Ovary (tissue), 3 donors: ENCODE results near the gene TRIM28.

Source experiments
- EP300 ChIP-seq: sonication (generic); formaldehyde crosslinking; IDR thresholded peaks from one replicate; pipeline ENCODE4 v1.6.1; 2017; ENCODE audit warnings: antibody characterized with exemption
- POLR2A ChIP-seq: fragments of 450-650 bp; IDR thresholded peaks from one replicate; pipeline ENCODE4 v1.6.1; 2017; ENCODE audit warnings: antibody characterized with exemption, mild to moderate bottlenecking, moderate library complexity
- TF ChIP-seq, protein P1 (sequence below), 3 donors: fragments of 450-650 bp in 2 of 3; fragments of 200-600 bp in 1 of 3; IDR thresholded peaks; one replicate each; pipeline versions ENCODE4 v1.5.1 to v1.8.0; 2016 to 2022; ENCODE audit warnings: antibody characterized with exemption in 3 of 3, mild to moderate bottlenecking in 1 of 3
- donor health status: DM: no; HTN: no; CAD: no.

DNA sequence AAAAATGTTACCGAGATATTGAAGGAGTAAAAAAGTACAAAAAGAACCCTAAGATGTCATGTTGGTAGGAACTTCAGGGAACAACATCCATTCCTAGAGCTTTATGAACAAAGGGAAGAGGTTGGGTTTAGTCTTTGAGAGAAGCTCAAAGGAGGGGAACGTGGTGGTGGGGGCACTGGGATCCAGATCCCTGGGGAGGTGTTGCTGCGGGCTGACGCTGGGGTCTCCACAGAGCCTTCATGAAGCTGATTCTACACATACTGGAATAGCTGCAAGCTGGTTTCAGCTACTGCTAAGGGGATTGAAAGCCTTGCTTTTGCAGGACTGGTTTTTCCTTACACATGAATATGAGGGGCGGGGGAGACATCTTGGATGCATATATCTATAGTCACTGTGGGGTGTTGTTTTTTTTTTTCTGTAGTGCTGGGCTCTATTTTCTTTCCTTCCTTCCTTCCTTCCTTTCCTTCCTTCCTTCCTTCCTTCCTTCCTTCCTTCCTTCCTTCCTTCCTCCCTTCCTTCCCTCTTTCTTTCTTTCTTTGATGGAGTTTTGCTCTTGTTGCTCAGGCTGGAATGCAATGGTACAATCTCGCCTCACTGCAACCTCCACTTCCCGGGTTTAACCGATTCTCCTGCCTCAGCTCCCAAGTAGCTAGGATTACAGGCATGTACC lies 35.7 kb downstream of the TRIM28 start:
- TF ChIP-seq, protein P1, sequence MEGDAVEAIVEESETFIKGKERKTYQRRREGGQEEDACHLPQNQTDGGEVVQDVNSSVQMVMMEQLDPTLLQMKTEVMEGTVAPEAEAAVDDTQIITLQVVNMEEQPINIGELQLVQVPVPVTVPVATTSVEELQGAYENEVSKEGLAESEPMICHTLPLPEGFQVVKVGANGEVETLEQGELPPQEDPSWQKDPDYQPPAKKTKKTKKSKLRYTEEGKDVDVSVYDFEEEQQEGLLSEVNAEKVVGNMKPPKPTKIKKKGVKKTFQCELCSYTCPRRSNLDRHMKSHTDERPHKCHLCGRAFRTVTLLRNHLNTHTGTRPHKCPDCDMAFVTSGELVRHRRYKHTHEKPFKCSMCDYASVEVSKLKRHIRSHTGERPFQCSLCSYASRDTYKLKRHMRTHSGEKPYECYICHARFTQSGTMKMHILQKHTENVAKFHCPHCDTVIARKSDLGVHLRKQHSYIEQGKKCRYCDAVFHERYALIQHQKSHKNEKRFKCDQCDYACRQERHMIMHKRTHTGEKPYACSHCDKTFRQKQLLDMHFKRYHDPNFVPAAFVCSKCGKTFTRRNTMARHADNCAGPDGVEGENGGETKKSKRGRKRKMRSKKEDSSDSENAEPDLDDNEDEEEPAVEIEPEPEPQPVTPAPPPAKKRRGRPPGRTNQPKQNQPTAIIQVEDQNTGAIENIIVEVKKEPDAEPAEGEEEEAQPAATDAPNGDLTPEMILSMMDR (IDR thresholded peaks at IDR 0.05): no peak
- TF ChIP-seq POLR2A (no peak), EP300 (no peak)
